Naive B cell (primary cell): Measurements from ENCODE around the gene TNXB. TPM values are rescaled to one million over a fixed set of nuclear protein-coding genes. Genes with fewer than 3 reads are reported as not detected.
A peak's percentile ranks its signal among the peaks of the same experiment; 100 is the strongest.
"Not testable (repeated sequence)": the region's sequence is repeated elsewhere in the genome, so short reads cannot be mapped to it uniquely, and the experiment has no call there.

ENCODE experiments used
- ATAC-seq, 2 donors: fragments of 150-1000 bp; cut with Tn5 transposase; 2 replicates each; pipeline ENCODE4 v1.10.0; 2021; ENCODE audit warnings: low read depth in 2 of 2, mild to moderate bottlenecking in 2 of 2, moderate library complexity in 2 of 2
- DNase-seq: peaks from one replicate; pipeline ENCODE4 v3.0.0; 2022
- H3K27ac Mint-ChIP-seq, 6 donors: one replicate each; pipeline ENCODE4 v1.8.0; 2020 to 2022; ENCODE audit warnings: mild to moderate bottlenecking in 6 of 6, mixed read lengths in 6 of 6, moderate library complexity in 5 of 6, inconsistent platforms in 2 of 6
- H3K27me3 Mint-ChIP-seq, 3 donors: one replicate each; pipeline ENCODE4 v1.8.0; 2021 to 2022; ENCODE audit warnings: mixed read lengths in 3 of 3, mild to moderate bottlenecking in 1 of 3
- H3K36me3 Mint-ChIP-seq, 2 donors: one replicate each; pipeline ENCODE4 v1.8.0; 2020 to 2022; ENCODE audit warnings: mixed read lengths in 2 of 2, inconsistent platforms in 1 of 2, mild to moderate bottlenecking in 1 of 2
- H3K4me1 Mint-ChIP-seq, 3 donors: one replicate each; pipeline ENCODE4 v1.8.0; 2020 to 2022; ENCODE audit warnings: mixed read lengths in 3 of 3, inconsistent platforms in 1 of 3, mild to moderate bottlenecking in 1 of 3, moderate library complexity in 1 of 3
- H3K4me3 Mint-ChIP-seq, 8 donors: one replicate each; pipeline ENCODE4 v1.8.0; 2020 to 2022; ENCODE audit warnings: mild to moderate bottlenecking in 8 of 8, mixed read lengths in 8 of 8, moderate library complexity in 8 of 8, inconsistent platforms in 2 of 8
- H3K9me3 Mint-ChIP-seq, 7 donors: one replicate each; pipeline ENCODE4 v1.8.0; 2020 to 2022; ENCODE audit warnings: mixed read lengths in 7 of 7, mild to moderate bottlenecking in 5 of 7, inconsistent platforms in 2 of 7, moderate library complexity in 1 of 7
- polyA plus RNA-seq, 6 donors: library from polyadenylated mRNA; unstranded; fragments of 300-500 nt; fragmentation: Illumina TruSeq; gene quantifications; one replicate each; pipeline ENCODE4 v1.2.3, GENCODE V29; 2021; ENCODE audit warnings: low read depth in 6 of 6

The TNXB gene
- polyA plus RNA-seq, 6 donors from 2014 or later: 0.23 to 0.44 TPM; not detected in 4

DNA sequence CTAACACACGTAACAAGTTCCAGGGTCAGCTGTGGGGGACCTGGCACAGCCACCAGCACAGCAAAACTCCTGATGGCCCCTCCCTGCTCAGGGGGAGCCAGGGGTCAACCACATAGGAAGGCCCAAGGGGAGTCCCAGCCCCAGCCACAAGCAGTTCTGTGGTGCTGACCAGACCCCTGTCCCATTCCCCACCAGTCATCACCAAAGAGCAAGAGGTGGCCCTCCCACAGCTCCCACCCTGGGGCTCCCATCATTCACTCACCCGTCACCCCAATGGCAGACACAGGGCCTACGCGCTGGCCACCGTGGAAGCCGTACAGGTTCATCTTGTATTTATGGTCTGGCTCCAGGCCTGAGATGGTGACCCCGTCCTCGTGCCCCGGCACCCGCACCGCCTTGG is 59.4 kb downstream of the TNXB start:
- not testable (repeated sequence) for H3K36me3 Mint-ChIP-seq, ATAC-seq, H3K4me3 Mint-ChIP-seq, DNase-seq, H3K9me3 Mint-ChIP-seq, H3K4me1 Mint-ChIP-seq, H3K27ac Mint-ChIP-seq
- H3K27me3 Mint-ChIP-seq: peaks cover 5 to 12% (median 10%) of the 10 kb centered on the region in 3 donors

DNA sequence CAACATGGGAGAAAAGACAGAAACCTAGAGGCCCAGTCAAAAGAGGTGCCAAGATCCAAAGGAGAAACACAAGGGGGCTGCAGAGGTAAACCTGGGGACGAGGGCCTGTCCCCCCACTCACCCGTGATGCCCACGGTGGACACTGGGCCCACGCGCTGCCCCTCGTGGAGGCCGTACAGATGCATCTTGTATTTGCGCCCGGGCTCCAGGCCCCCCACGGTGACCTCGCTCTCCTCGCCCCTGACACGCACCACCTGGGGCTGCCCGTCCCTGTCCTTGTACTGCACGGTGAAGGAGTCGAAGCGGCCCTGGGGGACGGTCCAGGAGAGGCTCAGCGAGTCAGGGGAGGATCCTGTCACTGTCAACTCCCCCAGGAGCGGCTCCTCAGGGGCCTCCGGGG is 60.0 kb downstream of the TNXB start:
- not testable (repeated sequence) for ATAC-seq, DNase-seq, H3K4me3 Mint-ChIP-seq, H3K9me3 Mint-ChIP-seq, H3K27me3 Mint-ChIP-seq, H3K36me3 Mint-ChIP-seq, H3K4me1 Mint-ChIP-seq
- H3K27ac Mint-ChIP-seq: peak overlapping the region in 1 of 6 donors; percentile 69

DNA sequence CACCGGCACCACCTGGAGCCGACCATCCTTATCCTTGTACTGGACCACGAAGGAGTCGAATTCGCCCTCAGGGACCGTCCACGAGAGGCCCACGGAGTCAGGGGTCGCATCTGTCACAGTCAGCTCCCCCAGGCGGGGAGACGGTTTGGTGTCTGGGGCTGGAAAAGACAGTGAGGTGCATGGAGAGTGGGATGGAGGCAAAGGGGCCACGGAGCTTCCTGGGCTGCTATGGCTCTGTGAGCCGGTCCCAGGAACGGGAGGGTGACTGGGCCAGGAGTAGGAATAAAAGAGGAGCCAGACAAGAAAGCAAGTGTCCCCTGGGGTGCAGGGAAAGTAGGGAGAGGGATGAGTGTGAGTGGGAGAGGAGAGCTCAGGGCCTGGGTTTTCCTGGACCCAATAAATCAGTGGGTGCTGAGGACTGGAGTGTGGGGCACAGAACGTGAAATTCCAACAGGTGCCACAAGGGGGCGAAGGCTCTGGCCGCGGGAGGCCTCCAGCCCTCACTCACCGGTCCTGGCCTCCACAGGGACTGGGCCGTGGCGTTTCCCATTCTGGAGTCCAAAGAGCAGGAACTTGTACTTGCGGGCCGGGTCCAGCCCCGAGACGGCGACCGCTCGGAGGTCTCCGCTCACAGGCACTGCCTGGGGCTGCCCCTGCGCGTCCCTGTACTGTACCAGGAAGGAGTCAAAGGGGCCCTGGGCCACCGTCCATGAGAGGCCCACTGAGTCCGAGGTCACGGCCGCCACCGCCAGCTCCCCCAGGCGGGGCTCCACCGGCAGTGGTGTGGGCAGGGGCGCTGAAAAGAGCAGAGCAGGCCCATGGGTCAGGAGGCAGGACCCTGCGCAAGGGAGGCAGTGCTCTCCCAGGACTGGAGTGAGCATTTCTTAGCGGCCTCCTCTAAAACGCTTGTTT is 61.0 kb downstream of the TNXB start:
- Mint-ChIP-seq H3K9me3 (no peaks in the 10 kb centered on the region), H3K4me1 (peaks cover 5 to 7% (median 5%) of the 10 kb centered on the region in 3 donors), H3K36me3 (no peaks in the 10 kb centered on the region), H3K4me3 (no peak overlapping the region), H3K27me3 (peaks cover 0 to 5% (median 0%) of the 10 kb centered on the region in 3 donors), H3K27ac (peak overlapping the region in 1 of 6 donors; percentile 57)
- ATAC-seq: peak; percentile 73 to 85
- DNase-seq: peak; percentile 49

DNA sequence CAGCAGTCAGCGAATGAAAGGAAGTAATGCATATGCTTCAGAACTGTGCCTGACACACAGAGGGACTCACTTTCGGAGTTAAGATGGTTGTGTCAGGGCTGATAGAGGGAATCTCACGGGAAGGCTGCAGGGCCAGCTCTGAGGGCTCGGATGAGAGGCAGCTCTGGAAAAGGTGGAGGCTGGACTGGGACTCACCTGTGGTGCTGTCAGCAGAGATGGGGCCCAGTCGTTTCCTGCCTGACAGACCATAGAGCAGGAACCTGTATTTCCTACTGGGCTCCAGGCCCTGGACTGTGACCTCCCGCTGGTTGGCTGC is 61.6 kb downstream of the TNXB start:
- DNase-seq: no peak
- Mint-ChIP-seq H3K4me3 (no peak overlapping the region), H3K4me1 (peaks cover 5 to 7% (median 5%) of the 10 kb centered on the region in 3 donors), H3K36me3 (no peaks in the 10 kb centered on the region), H3K9me3 (no peaks in the 10 kb centered on the region), H3K27me3 (peaks cover 0 to 5% (median 0%) of the 10 kb centered on the region in 3 donors), H3K27ac (no peak overlapping the region)
- ATAC-seq: no peak

DNA sequence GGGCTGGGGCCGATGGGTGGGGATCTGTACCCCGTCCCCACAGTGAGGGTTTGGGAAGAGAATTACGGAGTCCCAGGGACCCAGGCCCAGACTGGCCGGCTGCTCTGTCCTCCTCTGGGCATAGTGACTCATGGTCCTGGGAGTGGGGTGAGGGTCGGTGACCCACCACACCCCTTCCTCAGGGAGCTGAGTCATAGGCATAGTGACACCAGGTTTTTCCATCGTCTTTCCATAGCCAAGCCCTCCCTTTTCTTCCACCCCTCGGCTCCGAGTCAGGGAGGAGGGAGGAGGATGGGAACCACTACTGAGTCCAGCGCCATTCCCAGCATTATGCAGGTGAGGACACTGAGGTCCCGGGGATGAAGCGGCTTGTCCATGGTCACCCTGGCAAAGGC is 62.1 kb downstream of the TNXB start:
- Mint-ChIP-seq H3K9me3 (no peaks in the 10 kb centered on the region), H3K4me3 (no peak overlapping the region), H3K4me1 (peaks cover 5 to 7% (median 5%) of the 10 kb centered on the region in 3 donors), H3K27me3 (peaks cover 0 to 5% (median 0%) of the 10 kb centered on the region in 3 donors), H3K27ac (no peak overlapping the region), H3K36me3 (no peaks in the 10 kb centered on the region)
- no peak for ATAC-seq
- no peak for DNase-seq

DNA sequence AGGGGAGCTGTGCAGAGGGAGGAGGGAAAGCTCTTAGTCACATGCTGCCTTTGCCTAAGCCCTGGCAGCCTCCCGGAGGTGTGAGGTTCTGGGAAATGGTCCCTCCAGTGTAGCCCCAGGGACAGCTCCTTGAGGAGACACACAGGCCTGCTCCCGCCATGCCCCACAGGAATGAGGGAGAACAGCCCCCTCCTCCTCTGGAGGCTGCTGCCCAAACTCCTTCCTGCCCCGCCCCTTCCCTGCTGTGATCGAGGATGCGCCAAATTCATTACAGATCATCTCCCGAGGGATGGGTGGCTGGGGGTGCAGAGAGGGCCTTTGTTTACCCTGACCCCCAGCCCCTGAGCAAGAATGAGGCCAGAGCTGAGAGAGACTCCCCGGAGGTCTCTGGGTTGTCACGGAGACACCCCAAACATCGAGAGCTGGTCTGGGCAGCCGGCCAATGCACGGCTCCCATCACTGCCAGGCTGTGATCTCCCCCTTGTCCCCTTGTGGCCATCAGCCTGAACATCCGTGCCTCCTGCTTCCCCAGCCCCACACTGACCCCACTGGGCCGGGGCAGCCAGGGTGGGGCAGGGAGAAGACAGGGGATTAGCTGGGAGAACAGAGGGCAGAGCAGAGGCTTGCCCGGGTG is 62.6 kb downstream of the TNXB start:
- H3K4me3 Mint-ChIP-seq: no peak overlapping the region
- peaks cover 5 to 7% (median 5%) of the 10 kb centered on the region in 3 donors for H3K4me1 Mint-ChIP-seq
- no peak overlapping the region for H3K27ac Mint-ChIP-seq
- H3K36me3 Mint-ChIP-seq: no peaks in the 10 kb centered on the region
- ATAC-seq: no peak
- DNase-seq: no peak
- peaks cover 0 to 5% (median 0%) of the 10 kb centered on the region in 3 donors for H3K27me3 Mint-ChIP-seq
- H3K9me3 Mint-ChIP-seq: no peaks in the 10 kb centered on the region

DNA sequence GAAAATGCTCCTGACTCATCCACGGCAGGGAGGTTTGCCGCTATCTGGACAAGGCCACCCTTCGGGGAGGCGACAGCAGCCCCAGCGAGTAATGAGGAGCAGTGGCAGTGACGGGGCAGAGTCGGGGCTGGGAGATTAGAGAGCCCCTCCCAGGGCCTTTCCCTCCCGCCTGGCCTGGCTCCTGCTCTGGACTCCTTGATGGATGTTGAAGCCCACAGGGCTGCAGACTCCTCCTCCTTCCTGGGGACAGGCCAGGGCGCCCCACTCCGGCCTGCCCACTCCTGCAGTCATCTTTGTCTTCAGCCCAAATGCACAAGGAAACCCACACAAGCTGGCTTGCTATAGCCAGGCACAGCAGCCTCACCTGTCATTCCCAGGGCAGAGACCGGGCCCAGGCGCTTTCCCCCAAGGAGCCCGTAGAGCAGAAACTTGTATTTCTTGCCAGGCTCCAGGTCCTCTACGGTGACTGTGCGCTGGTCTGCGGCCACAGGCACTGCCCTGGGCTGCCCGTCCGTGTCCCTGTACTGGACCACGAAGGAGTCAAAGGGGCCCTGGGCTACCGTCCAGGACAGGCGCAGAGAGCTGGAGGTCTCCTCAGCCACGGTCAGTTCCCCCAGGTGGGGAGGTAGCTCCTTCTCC is 63.2 kb downstream of the TNXB start:
- H3K4me1 Mint-ChIP-seq: peaks cover 5 to 7% (median 5%) of the 10 kb centered on the region in 3 donors
- H3K36me3 Mint-ChIP-seq: no peaks in the 10 kb centered on the region
- H3K9me3 Mint-ChIP-seq: no peaks in the 10 kb centered on the region
- ATAC-seq (no peak), DNase-seq (no peak)
- peak overlapping the region in 1 of 6 donors; percentile 59 for H3K27ac Mint-ChIP-seq
- H3K4me3 Mint-ChIP-seq: no peak overlapping the region
- H3K27me3 Mint-ChIP-seq: peaks cover 0 to 5% (median 0%) of the 10 kb centered on the region in 3 donors

DNA sequence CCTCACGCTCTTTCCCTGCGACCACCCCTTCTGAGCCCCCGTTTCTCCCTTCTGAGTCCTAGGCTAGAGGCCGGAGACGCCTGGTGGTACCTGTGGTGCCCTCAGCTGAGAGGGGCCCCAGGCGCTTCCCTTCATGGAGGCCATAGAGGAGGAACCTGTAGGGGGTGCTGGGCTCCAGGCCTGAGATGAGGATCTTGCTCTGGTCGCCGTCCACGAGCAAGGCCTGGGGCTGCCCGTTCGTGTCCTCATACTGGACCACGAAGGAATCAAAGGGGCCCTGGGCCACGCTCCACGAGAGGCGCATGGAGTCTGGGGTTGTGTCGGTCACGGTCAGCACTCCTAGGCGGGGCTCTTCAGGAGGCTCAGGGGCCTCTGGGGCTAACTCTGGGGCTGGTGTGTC is 64.2 kb downstream of the TNXB start:
- ATAC-seq, H3K27me3 Mint-ChIP-seq, H3K4me3 Mint-ChIP-seq, H3K36me3 Mint-ChIP-seq, H3K9me3 Mint-ChIP-seq, DNase-seq, H3K4me1 Mint-ChIP-seq, H3K27ac Mint-ChIP-seq: not testable (repeated sequence)

DNA sequence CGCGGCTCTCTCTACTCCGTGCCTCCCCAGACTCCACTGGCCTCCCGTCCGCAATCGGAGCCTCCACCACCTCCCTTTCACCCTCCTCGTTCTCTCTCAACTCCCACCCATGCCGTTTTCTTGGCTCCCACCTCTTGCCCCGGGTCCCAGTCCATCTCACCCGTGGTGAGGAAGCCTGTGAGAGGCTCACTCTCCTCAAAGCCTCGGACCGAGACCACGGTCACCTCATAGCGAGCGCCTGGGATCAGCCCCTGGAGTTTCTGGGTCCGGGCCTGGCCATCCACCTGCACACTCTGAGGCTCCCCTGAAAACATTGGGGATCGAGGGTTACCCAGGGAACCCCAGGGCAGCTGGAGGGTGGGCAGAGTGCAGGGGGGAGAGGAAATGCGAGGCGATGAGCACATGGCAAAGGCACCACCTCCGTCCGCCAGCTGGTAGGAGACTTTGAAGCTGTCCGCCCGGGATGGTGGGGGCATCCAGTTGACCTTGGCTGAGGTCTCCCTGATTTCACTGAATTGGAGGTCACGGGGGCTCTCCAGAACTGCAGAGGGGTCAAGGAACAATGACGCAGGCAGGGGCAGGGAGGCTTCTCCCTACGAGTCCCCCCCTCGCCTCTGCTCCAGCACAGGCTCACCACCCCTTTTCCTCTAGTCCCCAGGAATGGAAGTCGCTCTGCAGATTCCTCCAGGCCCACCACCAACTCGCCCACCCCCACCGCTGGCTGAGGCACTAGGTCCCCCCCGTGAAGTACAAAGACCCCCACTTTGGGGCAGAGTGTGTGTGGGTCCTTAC is 65.4 kb downstream of the TNXB start:
- H3K4me3 Mint-ChIP-seq, DNase-seq, H3K27me3 Mint-ChIP-seq, H3K9me3 Mint-ChIP-seq, H3K27ac Mint-ChIP-seq, ATAC-seq, H3K36me3 Mint-ChIP-seq, H3K4me1 Mint-ChIP-seq: not testable (repeated sequence)

DNA sequence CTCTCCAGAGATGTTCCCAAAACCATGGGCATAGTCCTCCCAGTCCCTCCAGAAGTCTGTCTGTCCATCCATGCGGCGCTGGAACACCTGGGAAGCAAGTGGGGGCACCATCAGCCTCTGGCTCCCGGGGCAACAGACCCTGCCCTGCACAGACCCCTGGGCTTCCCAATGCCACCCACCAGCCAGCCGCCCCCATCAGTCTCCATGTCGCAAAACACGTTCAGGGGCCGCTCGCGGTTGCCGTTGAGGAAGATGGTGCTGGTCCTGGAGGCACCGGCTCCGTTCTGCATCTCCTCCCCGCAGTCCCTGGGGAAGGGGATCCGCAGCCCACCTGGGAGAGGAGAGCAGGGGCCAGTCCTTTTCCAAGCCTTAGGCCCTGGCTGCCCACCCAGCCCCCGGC is 66.9 kb downstream of the TNXB start:
- DNase-seq, H3K9me3 Mint-ChIP-seq, H3K4me1 Mint-ChIP-seq, H3K27me3 Mint-ChIP-seq, H3K27ac Mint-ChIP-seq, ATAC-seq, H3K4me3 Mint-ChIP-seq, H3K36me3 Mint-ChIP-seq: not testable (repeated sequence)

DNA sequence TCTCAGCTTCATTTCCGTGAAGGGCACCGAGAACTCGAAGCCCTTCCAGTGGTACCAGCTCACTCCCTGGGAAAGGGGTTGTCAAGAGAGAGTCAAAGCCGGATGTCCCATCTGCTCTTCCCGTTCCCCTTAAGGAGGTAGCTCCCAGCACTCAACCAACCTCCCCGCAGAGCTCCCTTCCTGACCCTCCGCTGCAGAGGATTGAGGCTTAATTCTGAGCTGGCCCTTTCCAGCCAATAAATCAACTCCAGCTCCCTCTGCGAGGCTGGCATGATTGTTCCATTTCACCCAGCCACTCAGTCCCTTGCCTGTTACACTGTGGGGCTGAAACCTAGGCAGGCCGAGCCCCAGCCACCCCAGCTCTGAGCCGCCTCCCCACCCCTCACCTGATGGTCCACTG is 67.8 kb downstream of the TNXB start:
- not testable (repeated sequence) for H3K9me3 Mint-ChIP-seq, H3K36me3 Mint-ChIP-seq, H3K4me3 Mint-ChIP-seq, ATAC-seq, H3K4me1 Mint-ChIP-seq, DNase-seq, H3K27ac Mint-ChIP-seq, H3K27me3 Mint-ChIP-seq

DNA sequence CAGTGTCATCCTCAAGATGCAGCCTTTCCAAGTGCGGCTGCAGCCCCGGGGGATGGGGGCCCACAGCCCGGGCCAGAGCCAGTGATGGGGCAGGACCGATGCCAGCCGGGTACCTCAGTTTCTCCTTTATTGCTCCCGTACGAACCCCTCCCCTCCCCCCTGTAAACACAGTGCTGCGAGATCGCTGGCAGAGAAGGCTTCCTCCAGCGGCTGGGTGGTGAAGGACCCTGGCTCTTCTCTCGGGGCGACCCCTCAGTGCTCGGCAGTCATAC is 68.2 kb downstream of the TNXB start:
- H3K36me3 Mint-ChIP-seq, H3K4me1 Mint-ChIP-seq, H3K9me3 Mint-ChIP-seq, H3K4me3 Mint-ChIP-seq, ATAC-seq, H3K27me3 Mint-ChIP-seq, DNase-seq, H3K27ac Mint-ChIP-seq: not testable (repeated sequence)

DNA sequence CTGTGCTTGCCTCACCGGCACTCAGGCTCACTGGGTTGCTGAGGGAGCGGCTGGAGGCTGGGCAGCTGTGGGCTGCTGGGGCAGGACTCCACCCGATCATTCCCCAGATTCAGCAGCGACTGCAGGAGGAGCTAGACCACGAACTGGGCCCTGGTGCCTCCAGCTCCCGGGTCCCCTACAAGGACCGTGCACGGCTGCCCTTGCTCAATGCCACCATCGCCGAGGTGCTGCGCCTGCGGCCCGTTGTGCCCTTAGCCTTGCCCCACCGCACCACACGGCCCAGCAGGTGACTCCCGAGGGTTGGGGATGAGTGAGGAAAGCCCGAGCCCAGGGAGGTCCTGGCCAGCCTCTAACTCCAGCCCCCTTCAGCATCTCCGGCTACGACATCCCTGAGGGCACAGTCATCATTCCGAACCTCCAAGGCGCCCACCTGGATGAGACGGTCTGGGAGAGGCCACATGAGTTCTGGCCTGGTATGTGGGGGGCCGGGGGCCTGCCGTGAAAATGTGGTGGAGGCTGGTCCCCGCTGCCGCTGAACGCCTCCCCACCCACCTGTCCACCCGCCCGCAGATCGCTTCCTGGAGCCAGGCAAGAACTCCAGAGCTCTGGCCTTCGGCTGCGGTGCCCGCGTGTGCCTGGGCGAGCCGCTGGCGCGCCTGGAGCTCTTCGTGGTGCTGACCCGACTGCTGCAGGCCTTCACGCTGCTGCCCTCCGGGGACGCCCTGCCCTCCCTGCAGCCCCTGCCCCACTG is 68.7 kb downstream of the TNXB start:
- H3K36me3 Mint-ChIP-seq, H3K27ac Mint-ChIP-seq, DNase-seq, H3K4me1 Mint-ChIP-seq, H3K9me3 Mint-ChIP-seq, ATAC-seq, H3K27me3 Mint-ChIP-seq, H3K4me3 Mint-ChIP-seq: not testable (repeated sequence)
